Suprapubic skin (tissue), 4 donors: ENCODE results near the gene ADGRD1. TPM values are rescaled to one million over a fixed set of nuclear protein-coding genes. Genes with fewer than 3 reads are reported as not detected.

Experiments
- DNase-seq, 2 donors: peaks; one replicate each; pipeline ENCODE4 v3.0.0-alpha.2; 2019; ENCODE audit warnings: low spot score in 2 of 2
- H3K27ac ChIP-seq: fragments of 200-600 bp; sonication (generic); one replicate; pipeline ENCODE4 v1.5.1; 2019
- H3K27me3 ChIP-seq: fragments of 200-600 bp; sonication (generic); one replicate; pipeline ENCODE4 v1.5.1; 2019
- H3K36me3 ChIP-seq: fragments of 200-600 bp; sonication (generic); one replicate; pipeline ENCODE4 v1.5.1; 2019
- H3K4me1 ChIP-seq: fragments of 200-600 bp; sonication (generic); one replicate; pipeline ENCODE4 v1.5.1; 2019
- H3K4me3 ChIP-seq: fragments of 200-600 bp; sonication (generic); one replicate; pipeline ENCODE4 v1.5.1; 2019; ENCODE audit warnings: mild to moderate bottlenecking
- H3K9me3 ChIP-seq: fragments of 200-600 bp; sonication (generic); one replicate; pipeline ENCODE4 v1.5.1; 2019
- CTCF ChIP-seq, 2 donors: fragments of 200-600 bp in 1 of 2; fragments of 450-650 bp in 1 of 2; sonication (generic) in 1 of 2; IDR thresholded peaks; one replicate each; pipeline ENCODE4 v1.5.1; 2016 to 2019; ENCODE audit warnings: antibody characterized with exemption in 2 of 2, mild to moderate bottlenecking in 1 of 2, moderate library complexity in 1 of 2
- EP300 ChIP-seq: sonication (generic); formaldehyde crosslinking; IDR thresholded peaks from one replicate; pipeline ENCODE4 v1.6.1; 2017; ENCODE audit warnings: antibody characterized with exemption
- POLR2A ChIP-seq, 2 donors: fragments of 450-650 bp; IDR thresholded peaks; one replicate each; pipeline ENCODE4 v1.6.1; 2017; ENCODE audit warnings: antibody characterized with exemption in 2 of 2, mild to moderate bottlenecking in 2 of 2, moderate library complexity in 2 of 2
- POLR2AphosphoS5 ChIP-seq, 3 donors: sonication (generic); formaldehyde crosslinking; IDR thresholded peaks; one replicate each; pipeline ENCODE4 v1.6.1; 2017; ENCODE audit warnings: antibody characterized with exemption in 3 of 3
- WGBS: methylation state at CpG from one replicate; pipeline ENCODE4 v1.1.5; 2018; 5-methylcytosine and 5-hydroxymethylcytosine counted together
- total RNA-seq, 4 donors: library from RNA; depleted of rRNA; stranded (reverse); fragments of >200 nt; gene quantifications; one replicate each; pipeline ENCODE4 v1.1.0, GENCODE V29; 2016

The ADGRD1 gene
- total RNA-seq, 4 donors from 2014 or later: 4.2 to 12.4 (median 10.4) TPM

- DNase-seq: no peak
- no peaks in the 10 kb centered on the region for H3K36me3 ChIP-seq
- H3K4me1 ChIP-seq: peaks cover 2% of the 10 kb centered on the region
- no peak overlapping the region for H3K4me3 ChIP-seq
- WGBS: 84% methylated on average over 27 of the region's 28 CpGs
- H3K9me3 ChIP-seq: no peaks in the 10 kb centered on the region
- H3K27me3 ChIP-seq: peaks cover 11% of the 10 kb centered on the region
- H3K27ac ChIP-seq: no peak overlapping the region
- no peak for TF ChIP-seq EP300
- no peak for TF ChIP-seq CTCF (IDR thresholded peaks at IDR 0.05)
- TF ChIP-seq POLR2AphosphoS5 (IDR thresholded peaks at IDR 0.05): no peak
Measured at GRCh38 chr12:131032082-131032750, 78.5 kb downstream of the ADGRD1 start.

GRCh38 chr12:131033486-131033885 is 79.8 kb downstream of the ADGRD1 start:
- H3K9me3 ChIP-seq: no peaks in the 10 kb centered on the region
- H3K4me3 ChIP-seq: no peak overlapping the region
- WGBS: 87% methylated on average over 9 of the region's 16 CpGs
- no peak for DNase-seq
- no peak overlapping the region for H3K27ac ChIP-seq
- peaks cover 8% of the 10 kb centered on the region for H3K27me3 ChIP-seq
- no peaks in the 10 kb centered on the region for H3K36me3 ChIP-seq
- TF ChIP-seq POLR2A (IDR thresholded peaks at IDR 0.05) (no peak), POLR2AphosphoS5 (IDR thresholded peaks at IDR 0.05) (no peak), CTCF (IDR thresholded peaks at IDR 0.05) (no peak), EP300 (no peak)
- peaks cover 2% of the 10 kb centered on the region for H3K4me1 ChIP-seq

GRCh38 chr12:131033886-131034482 is 80.3 kb downstream of the ADGRD1 start:
- TF ChIP-seq POLR2A (IDR thresholded peaks at IDR 0.05) (no peak), EP300 (no peak)
- Histone ChIP-seq H3K36me3 (no peaks in the 10 kb centered on the region), H3K9me3 (no peaks in the 10 kb centered on the region), H3K27me3 (peaks cover 8% of the 10 kb centered on the region), H3K4me1 (peaks cover under 1% of the 10 kb centered on the region), H3K27ac (no peak overlapping the region), H3K4me3 (no peak overlapping the region)
- 89% methylated on average over 30 of the region's 30 CpGs for WGBS
- no peak for DNase-seq

GRCh38 chr12:131034631-131035244 is 81.0 kb downstream of the ADGRD1 start:
- 68% methylated on average over 15 of the region's 15 CpGs for WGBS
- DNase-seq: no peak
- Histone ChIP-seq H3K36me3 (no peaks in the 10 kb centered on the region), H3K27me3 (peaks cover 10% of the 10 kb centered on the region), H3K4me3 (no peak overlapping the region), H3K27ac (no peak overlapping the region), H3K9me3 (no peaks in the 10 kb centered on the region), H3K4me1 (peaks cover 8% of the 10 kb centered on the region)
- TF ChIP-seq POLR2AphosphoS5 (IDR thresholded peaks at IDR 0.05) (no peak), EP300 (no peak), CTCF (IDR thresholded peaks at IDR 0.05) (no peak), POLR2A (IDR thresholded peaks at IDR 0.05) (no peak)

- Histone ChIP-seq H3K9me3 (no peaks in the 10 kb centered on the region), H3K27me3 (peaks cover 12% of the 10 kb centered on the region), H3K4me1 (peaks cover 13% of the 10 kb centered on the region), H3K27ac (no peak overlapping the region), H3K36me3 (no peaks in the 10 kb centered on the region), H3K4me3 (no peak overlapping the region)
- TF ChIP-seq EP300 (no peak), CTCF (IDR thresholded peaks at IDR 0.05) (no peak), POLR2A (IDR thresholded peaks at IDR 0.05) (no peak), POLR2AphosphoS5 (IDR thresholded peaks at IDR 0.05) (no peak)
- no peak for DNase-seq
- WGBS: 42% methylated on average over 17 of the region's 18 CpGs
Measured at GRCh38 chr12:131035245-131035681, 81.6 kb downstream of the ADGRD1 start.
